HL-60 (cell line): ENCODE results near the gene PHLPP1.

Source experiments
- DNase-seq, 2 experiments: peaks; one replicate each; pipeline ENCODE4 v3.0.0-alpha.2; 2010 to 2020; ENCODE audit warnings: low read depth in 1 of 2, low spot score in 1 of 2
- H3K27ac ChIP-seq: fragments of 250-450 bp; sonication (Bioruptor Pico); replicated peaks from 2 replicates; pipeline ENCODE4 v1.5.1; 2020; ENCODE audit warnings: mild to moderate bottlenecking, moderate library complexity
- H3K27me3 ChIP-seq: fragments of 250-450 bp; sonication (Bioruptor Pico); 2 replicates; pipeline ENCODE4 v1.5.1; 2021; ENCODE audit warnings: mild to moderate bottlenecking, moderate library complexity; ENCODE audit not compliant: insufficient read depth, poor library complexity, severe bottlenecking
- H3K4me3 ChIP-seq: replicated peaks from 2 replicates; pipeline ENCODE4 v1.5.1; 2011; ENCODE audit warnings: mild to moderate bottlenecking, control low read depth, low read length; ENCODE audit not compliant: insufficient read depth
- CTCF ChIP-seq: IDR thresholded peaks from one replicate; pipeline ENCODE4 v1.5.1; 2011; ENCODE audit warnings: low read length, control low read depth, inconsistent platforms; ENCODE audit not compliant: insufficient read depth
- GABPA ChIP-seq: IDR thresholded peaks from 2 replicates; pipeline ENCODE4 v1.6.1; 2012; ENCODE audit warnings: low read depth
- POLR2AphosphoS5 ChIP-seq: IDR thresholded peaks from 2 replicates; pipeline ENCODE4 v1.6.1; 2012; ENCODE audit warnings: low read depth
- REST ChIP-seq: IDR thresholded peaks from 2 replicates; pipeline ENCODE4 v1.6.1; 2012; ENCODE audit warnings: low read depth; ENCODE audit not compliant: insufficient replicate concordance
- SPI1 ChIP-seq: IDR thresholded peaks from 2 replicates; pipeline ENCODE4 v1.6.1; 2012; ENCODE audit warnings: low read depth, mild to moderate bottlenecking, borderline replicate concordance

Gene PHLPP1

GRCh38 chr18:62688743-62689317 lies 26.5 kb upstream of the PHLPP1 start:
- no peak for DNase-seq
- TF ChIP-seq REST (no peak), CTCF (no peak), SPI1 (no peak), GABPA (no peak), POLR2AphosphoS5 (no peak)
- no peaks in the 10 kb centered on the region for H3K27me3 ChIP-seq
- H3K27ac ChIP-seq: no peak overlapping the region
- no peak overlapping the region for H3K4me3 ChIP-seq

GRCh38 chr18:62690236-62690815 lies 25.0 kb upstream of the PHLPP1 start:
- H3K27me3 ChIP-seq: no peaks in the 10 kb centered on the region
- TF ChIP-seq CTCF (no peak), POLR2AphosphoS5 (no peak), REST (no peak), GABPA (no peak), SPI1 (no peak)
- H3K27ac ChIP-seq: no peak overlapping the region
- H3K4me3 ChIP-seq: no peak overlapping the region
- DNase-seq: no peak

- TF ChIP-seq POLR2AphosphoS5 (no peak), SPI1 (no peak), GABPA (no peak)
- Histone ChIP-seq H3K27me3 (no peaks in the 10 kb centered on the region), H3K4me3 (no peak overlapping the region), H3K27ac (no peak overlapping the region)
- DNase-seq: no peak
These were observed 21.7 kb upstream of the PHLPP1 start for GRCh38 chr18:62693659-62694058.

GRCh38 chr18:62697636-62698035 lies 17.7 kb upstream of the PHLPP1 start:
- H3K27me3 ChIP-seq: no peaks in the 10 kb centered on the region
- H3K4me3 ChIP-seq: no peak overlapping the region
- DNase-seq: no peak
- no peak overlapping the region for H3K27ac ChIP-seq
- no peak for TF ChIP-seq CTCF
- TF ChIP-seq POLR2AphosphoS5: no peak
- TF ChIP-seq SPI1: no peak
- TF ChIP-seq REST: no peak
- TF ChIP-seq GABPA: no peak
